ENCODE data around the gene SRPX2. TPM values are rescaled to one million over a fixed set of nuclear protein-coding genes. Genes with fewer than 3 reads are reported as not detected.
A peak's percentile ranks its signal among the peaks of the same experiment; 100 is the strongest.

The SRPX2 gene, protein sequence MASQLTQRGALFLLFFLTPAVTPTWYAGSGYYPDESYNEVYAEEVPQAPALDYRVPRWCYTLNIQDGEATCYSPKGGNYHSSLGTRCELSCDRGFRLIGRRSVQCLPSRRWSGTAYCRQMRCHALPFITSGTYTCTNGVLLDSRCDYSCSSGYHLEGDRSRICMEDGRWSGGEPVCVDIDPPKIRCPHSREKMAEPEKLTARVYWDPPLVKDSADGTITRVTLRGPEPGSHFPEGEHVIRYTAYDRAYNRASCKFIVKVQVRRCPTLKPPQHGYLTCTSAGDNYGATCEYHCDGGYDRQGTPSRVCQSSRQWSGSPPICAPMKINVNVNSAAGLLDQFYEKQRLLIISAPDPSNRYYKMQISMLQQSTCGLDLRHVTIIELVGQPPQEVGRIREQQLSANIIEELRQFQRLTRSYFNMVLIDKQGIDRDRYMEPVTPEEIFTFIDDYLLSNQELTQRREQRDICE
- 10 to 100 TPM in 1 of 6 experiments, 1 to 10 TPM in 5; 3.1 to 13.7 (median 3.7) TPM for total RNA-seq
- long read RNA-seq, full-length matches to known transcripts, result 1 of 1 reads
- long read RNA-seq, partial matches to known transcripts, result 0 of 1 reads
- long read RNA-seq, other reads (novel, unspliced or antisense), result 0 of 1 reads

DNA sequence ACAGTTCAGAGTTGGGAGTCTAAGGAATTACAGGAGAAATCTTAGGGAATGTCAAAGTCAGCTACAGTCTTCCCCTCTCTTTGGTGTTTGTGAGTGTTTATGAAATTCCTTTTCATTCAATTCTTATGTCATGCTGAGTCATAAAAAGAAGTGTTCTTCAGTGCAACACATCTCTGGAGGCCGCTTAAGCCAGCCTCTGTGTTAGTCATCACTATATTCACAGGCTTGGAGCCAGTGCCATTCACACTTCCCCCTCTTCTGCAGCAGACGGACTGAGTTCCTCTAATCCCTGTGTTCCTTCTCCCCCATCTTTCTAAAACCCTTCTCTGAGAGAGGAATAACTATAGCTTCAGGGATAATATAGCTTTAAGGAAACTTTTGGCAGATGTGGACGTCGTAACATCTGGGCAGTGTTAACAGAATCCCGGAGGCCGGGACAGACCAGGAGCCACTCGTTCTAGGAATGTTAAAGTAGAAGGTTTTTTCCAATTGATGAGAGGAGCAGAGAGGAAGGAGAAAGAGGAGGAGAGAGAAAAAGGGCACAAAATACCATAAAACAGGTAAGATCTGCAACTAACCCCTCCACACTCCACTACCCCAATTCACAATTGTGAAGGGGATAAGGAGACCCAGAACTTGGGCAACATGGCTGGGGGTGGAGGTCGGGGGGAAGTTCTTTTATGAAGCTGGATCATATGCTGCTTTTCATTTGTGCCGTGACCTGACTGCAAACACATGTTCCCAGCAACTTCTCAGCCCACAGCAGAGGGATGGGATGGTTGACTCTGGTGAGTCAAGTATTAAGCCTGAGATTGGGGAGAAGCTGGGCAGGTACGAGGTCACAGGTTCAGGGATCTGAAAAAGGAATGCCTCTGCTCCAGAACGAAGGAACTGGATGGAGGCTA, at the start of gene SRPX2:
TSS of gene SRPX2 (plus strand) at position 244 of the 905 bp plus-strand sequence. CDS start 2,124 bp downstream, outside the sequence.
- intact Hi-C loops (cut with DNase I), result no loop called here
- peaks cover 0 to 6% of the 10 kb centered on the region in 2 donors for H3K27me3 ChIP-seq
- H3K4me1 ChIP-seq, result peaks cover 0 to 28% (median 7%) of the 10 kb centered on the region in 4 donors
- WGBS (ENCODE audit: insufficient coverage, low coverage, low lambda C conversion rate, missing lambda C conversion rate), result 49% methylated on average over 11 of the region's 11 CpGs
- peak in 3 of 4 donors; percentile 21 to 78 (median 52) for ATAC-seq
- TF ChIP-seq, protein P1, sequence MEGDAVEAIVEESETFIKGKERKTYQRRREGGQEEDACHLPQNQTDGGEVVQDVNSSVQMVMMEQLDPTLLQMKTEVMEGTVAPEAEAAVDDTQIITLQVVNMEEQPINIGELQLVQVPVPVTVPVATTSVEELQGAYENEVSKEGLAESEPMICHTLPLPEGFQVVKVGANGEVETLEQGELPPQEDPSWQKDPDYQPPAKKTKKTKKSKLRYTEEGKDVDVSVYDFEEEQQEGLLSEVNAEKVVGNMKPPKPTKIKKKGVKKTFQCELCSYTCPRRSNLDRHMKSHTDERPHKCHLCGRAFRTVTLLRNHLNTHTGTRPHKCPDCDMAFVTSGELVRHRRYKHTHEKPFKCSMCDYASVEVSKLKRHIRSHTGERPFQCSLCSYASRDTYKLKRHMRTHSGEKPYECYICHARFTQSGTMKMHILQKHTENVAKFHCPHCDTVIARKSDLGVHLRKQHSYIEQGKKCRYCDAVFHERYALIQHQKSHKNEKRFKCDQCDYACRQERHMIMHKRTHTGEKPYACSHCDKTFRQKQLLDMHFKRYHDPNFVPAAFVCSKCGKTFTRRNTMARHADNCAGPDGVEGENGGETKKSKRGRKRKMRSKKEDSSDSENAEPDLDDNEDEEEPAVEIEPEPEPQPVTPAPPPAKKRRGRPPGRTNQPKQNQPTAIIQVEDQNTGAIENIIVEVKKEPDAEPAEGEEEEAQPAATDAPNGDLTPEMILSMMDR (IDR thresholded peaks at IDR 0.05), result no peak
- peak; percentile 32 for TF ChIP-seq POLR2A (IDR thresholded peaks at IDR 0.05)
- H3K4me3 ChIP-seq, result no peak within 1 kb of the TSS
- H3K27ac ChIP-seq, result no peak within 1 kb of the TSS
- DNase-seq, result no peak
- no peaks in the 10 kb centered on the region for H3K9me3 ChIP-seq
- H3K36me3 ChIP-seq, result no peaks in the 10 kb centered on the region

DNA sequence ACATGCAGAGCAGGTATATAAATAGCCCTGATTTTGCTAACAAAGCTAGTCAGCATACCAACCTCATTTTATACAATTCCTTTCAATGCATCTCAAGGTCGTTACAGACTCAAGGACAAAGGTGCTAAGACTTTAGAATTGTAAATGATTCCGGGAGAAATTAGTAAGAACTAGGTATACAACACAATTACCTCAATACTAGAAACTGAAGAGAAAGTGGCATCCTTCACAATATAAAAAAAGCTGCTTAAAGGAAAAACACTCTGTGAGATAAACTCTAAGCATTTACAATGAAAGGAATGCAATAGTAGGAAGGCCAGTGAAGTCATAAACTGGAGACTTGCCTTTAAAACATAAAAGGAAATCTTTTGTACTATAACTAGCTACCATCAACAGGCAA, 47.4 kb upstream of the SRPX2 start:
- WGBS (ENCODE audit: insufficient coverage, low coverage, low lambda C conversion rate, missing lambda C conversion rate), result 28% methylated on average over 2 of the region's 2 CpGs
- no peaks in the 10 kb centered on the region for H3K36me3 ChIP-seq
- H3K4me1 ChIP-seq, result no peaks in the 10 kb centered on the region
- no peak overlapping the region for H3K27ac ChIP-seq
- intact Hi-C loops (cut with DNase I), result no loop called here
- no peak for TF ChIP-seq POLR2A (IDR thresholded peaks at IDR 0.05)
- TF ChIP-seq, protein P1 (IDR thresholded peaks at IDR 0.05), result no peak
- no peak for DNase-seq
- H3K27me3 ChIP-seq, result no peaks in the 10 kb centered on the region
- no peak for ATAC-seq
- no peak overlapping the region for H3K4me3 ChIP-seq
- no peaks in the 10 kb centered on the region for H3K9me3 ChIP-seq

DNA sequence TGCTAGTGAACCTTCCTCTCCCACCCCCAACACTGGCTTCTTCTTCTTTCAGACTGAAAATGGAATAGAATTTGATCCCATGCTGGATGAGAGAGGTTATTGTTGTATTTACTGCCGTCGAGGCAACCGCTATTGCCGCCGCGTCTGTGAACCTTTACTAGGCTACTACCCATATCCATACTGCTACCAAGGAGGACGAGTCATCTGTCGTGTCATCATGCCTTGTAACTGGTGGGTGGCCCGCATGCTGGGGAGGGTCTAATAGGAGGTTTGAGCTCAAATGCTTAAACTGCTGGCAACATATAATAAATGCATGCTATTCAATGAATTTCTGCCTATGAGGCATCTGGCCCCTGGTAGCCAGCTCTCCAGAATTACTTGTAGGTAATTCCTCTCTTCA, 44.5 kb upstream of the SRPX2 start:
- no peaks in the 10 kb centered on the region for H3K27me3 ChIP-seq
- intact Hi-C loops (cut with DNase I), result no loop called here
- TF ChIP-seq POLR2A (IDR thresholded peaks at IDR 0.05), result no peak
- TF ChIP-seq, protein P1 (IDR thresholded peaks at IDR 0.05), result no peak
- DNase-seq (no peak), ATAC-seq (no peak)
- no peak overlapping the region for H3K4me3 ChIP-seq
- H3K36me3 ChIP-seq, result no peaks in the 10 kb centered on the region
- H3K9me3 ChIP-seq, result no peaks in the 10 kb centered on the region
- no peak overlapping the region for H3K27ac ChIP-seq
- 79% methylated on average over 9 of the region's 9 CpGs for WGBS (ENCODE audit: insufficient coverage, low coverage, low lambda C conversion rate, missing lambda C conversion rate)
- H3K4me1 ChIP-seq, result no peaks in the 10 kb centered on the region

DNA sequence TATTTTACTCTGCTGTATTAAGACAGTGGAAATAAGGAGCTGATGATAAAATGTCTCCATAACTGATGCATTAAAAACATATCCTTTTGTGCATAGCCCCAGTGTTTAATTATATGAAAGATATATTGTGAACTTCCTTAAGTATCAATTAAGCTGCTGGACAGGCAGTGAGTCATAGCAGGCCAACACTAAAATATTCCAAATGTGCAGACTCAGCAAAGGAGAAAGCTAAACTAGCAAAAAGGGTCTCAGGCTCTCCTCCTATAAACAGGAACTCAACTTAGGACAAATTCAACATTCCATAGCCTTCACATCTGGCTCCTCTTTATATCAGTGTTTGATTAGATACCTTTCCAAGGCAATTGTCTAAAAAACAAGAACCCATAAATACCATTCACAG, 43.7 kb upstream of the SRPX2 start:
- intact Hi-C loops (cut with DNase I), result no loop called here
- Histone ChIP-seq H3K9me3 (no peaks in the 10 kb centered on the region), H3K27me3 (no peaks in the 10 kb centered on the region), H3K36me3 (no peaks in the 10 kb centered on the region), H3K27ac (no peak overlapping the region), H3K4me1 (no peaks in the 10 kb centered on the region), H3K4me3 (no peak overlapping the region)
- TF ChIP-seq, protein P1 (IDR thresholded peaks at IDR 0.05), result no peak
- no peak for TF ChIP-seq POLR2A (IDR thresholded peaks at IDR 0.05)
- ATAC-seq (peak in 2 of 4 donors; percentile 40 to 52), DNase-seq (no peak)

Data from right lobe of liver (tissue), 6 donors.